Activated naive CD8-positive, alpha-beta T cell treated with anti-CD3 and anti-CD28 coated beads, Interleukin-2, amount 10 ng/mL, durations not matched to agents 7 days and 5 days (primary cell): ENCODE results near the gene PRSS38. TPM values are rescaled to one million over a fixed set of nuclear protein-coding genes. Genes with fewer than 3 reads are reported as not detected.

Experiments
- ATAC-seq: fragments of 150-1000 bp; cut with Tn5 transposase; one replicate; pipeline ENCODE4 v1.10.0; 2021; ENCODE audit warnings: low read depth, moderate library complexity
- POLR2A ChIA-PET: fragments of 350-600 bp; sonication (Branson Sonifier 250); formaldehyde crosslinking; loops from one replicate; lab custom pipeline; 2021; ENCODE audit warnings: antibody characterized with exemption; lab: Charles Lee
- DNase-seq: peaks from one replicate; pipeline ENCODE4 v3.0.0; 2021
- H3K27ac Mint-ChIP-seq: one replicate; pipeline ENCODE4 v1.8.0; 2022; ENCODE audit warnings: mild to moderate bottlenecking, mixed read lengths
- H3K27me3 Mint-ChIP-seq: one replicate; pipeline ENCODE4 v1.8.0; 2022; ENCODE audit warnings: mild to moderate bottlenecking, moderate library complexity, mixed read lengths
- H3K36me3 Mint-ChIP-seq: one replicate; pipeline ENCODE4 v1.8.0; 2021; ENCODE audit warnings: mild to moderate bottlenecking, mixed read lengths
- H3K4me1 Mint-ChIP-seq: one replicate; pipeline ENCODE4 v1.8.0; 2021; ENCODE audit warnings: mixed read lengths
- H3K4me3 Mint-ChIP-seq: one replicate; pipeline ENCODE4 v1.8.0; 2022; ENCODE audit warnings: mild to moderate bottlenecking, moderate library complexity, mixed read lengths
- H3K9me3 Mint-ChIP-seq: one replicate; pipeline ENCODE4 v1.8.0; 2021; ENCODE audit warnings: mixed read lengths
- total RNA-seq, 2 experiments: library from RNA; stranded (reverse); gene quantifications; one replicate each; pipeline ENCODE4 v1.2.3, GENCODE V29; 2021

PRSS38 gene
- total RNA-seq, 2 experiments from 2014 or later: not detected

DNA sequence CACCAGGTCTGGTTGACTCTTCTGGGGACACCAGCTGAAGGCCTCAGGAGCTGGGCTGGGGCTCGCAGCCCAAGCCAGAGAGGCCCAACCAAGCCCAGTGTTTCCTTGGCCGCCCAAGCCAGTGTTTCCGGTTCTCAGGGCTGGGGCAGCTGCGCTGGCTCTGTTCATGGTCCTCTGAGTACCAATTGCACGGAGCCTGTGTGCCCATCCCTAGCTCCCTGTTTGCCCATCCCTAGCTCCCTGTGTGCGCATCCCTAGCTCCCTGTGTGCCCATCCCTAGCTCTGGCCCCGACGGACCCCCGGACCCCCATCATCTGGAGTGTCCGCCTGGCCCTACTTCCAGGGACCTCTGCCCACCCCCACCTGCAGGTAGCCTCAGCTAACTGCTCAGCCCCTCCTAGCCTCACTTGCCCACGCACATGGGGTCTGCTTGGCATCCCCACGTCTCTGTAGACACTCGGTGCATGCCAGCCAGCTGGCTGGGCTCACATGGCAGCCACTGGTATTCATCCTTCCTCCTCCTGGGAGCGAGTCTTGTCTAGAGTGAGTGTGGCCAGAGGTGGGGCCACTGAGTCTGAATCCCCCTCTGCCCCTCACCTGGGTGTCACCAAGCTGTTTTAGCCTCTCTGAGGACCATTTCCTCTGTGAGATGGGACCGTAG is 68.3 kb downstream of the PRSS38 start:
- Mint-ChIP-seq H3K27ac (no peak overlapping the region), H3K27me3 (peaks cover 7% of the 10 kb centered on the region)

DNA sequence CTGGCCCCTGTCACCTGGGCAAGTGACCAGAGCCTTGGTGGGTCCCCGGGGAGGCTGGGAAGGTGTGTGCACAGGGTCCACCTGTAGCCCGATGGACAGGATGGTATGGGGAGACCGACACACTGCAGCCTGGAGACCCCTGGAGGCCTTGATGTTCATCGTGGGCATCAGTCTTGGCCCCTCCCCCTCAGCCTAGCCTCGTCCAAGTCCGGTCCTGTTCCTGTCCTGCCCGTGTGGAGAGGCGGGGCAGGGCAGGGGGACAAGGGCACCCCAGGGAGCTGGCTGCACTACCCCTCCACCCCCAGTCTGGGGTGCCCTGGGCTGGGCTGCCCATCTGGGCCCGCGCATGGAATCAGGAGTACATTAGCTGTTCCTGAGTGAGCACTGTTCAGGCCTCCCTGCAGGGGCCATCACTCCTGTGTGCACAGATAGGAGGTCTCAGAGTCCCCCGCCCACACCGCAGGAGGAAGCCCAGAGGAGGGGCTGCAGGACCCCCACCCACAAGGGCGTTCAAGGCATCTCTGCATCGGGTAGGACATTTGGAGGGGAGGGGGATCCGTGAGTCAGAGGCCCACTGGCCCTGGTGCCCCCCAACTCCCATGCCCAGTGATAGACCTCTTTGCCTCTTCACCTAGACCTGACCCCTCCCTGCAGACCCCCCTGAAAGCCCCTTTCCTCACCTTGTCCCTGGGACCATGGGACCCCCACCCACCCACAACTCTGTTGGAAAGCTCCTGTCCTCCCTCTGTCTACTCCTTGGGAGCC is 69.1 kb downstream of the PRSS38 start:
- H3K4me3 Mint-ChIP-seq: no peak overlapping the region
- H3K27me3 Mint-ChIP-seq: peaks cover 6% of the 10 kb centered on the region
- no peak overlapping the region for H3K27ac Mint-ChIP-seq
- peaks cover 9% of the 10 kb centered on the region for H3K4me1 Mint-ChIP-seq
- DNase-seq: peak; percentile 28
- no peaks in the 10 kb centered on the region for H3K36me3 Mint-ChIP-seq
- no peaks in the 10 kb centered on the region for H3K9me3 Mint-ChIP-seq
- POLR2A ChIA-PET: no interaction called here
- no peak for ATAC-seq

More for the DNA sequence above, 68.3 kb downstream of the PRSS38 start:
- DNase-seq (peak; percentile 23), ATAC-seq (no peak)
- Mint-ChIP-seq H3K9me3 (no peaks in the 10 kb centered on the region), H3K4me1 (peaks cover 9% of the 10 kb centered on the region), H3K4me3 (no peak overlapping the region), H3K36me3 (no peaks in the 10 kb centered on the region)
- POLR2A ChIA-PET: no interaction called here

DNA sequence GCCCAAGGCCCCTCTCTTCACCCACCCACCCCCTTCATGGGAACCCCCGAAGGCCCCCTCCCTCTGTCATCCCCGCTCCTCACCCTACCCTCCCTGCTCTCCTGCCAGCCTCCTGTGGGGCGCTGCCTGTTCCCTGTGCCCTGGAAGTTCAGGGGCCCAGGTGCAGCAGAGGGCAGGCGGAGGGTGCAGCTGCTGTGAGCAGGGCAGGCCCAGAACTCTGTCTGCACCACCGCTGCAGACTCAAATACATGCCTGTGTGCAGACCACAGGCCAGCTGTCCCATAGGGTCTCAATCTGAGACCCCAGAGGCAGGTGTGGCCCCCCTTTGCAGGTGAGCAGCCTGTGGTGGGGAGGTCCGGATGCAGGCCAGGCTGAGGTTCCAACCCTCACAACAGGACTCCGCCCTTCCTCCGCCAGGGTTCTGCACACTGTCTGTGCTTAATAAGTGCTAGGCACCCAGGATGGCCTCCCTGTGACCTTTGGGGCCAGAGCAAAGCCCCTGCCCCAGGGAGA is 69.7 kb downstream of the PRSS38 start:
- peak overlapping the region; percentile 25 for H3K27ac Mint-ChIP-seq
- POLR2A ChIA-PET: no interaction called here
- H3K9me3 Mint-ChIP-seq: no peaks in the 10 kb centered on the region
- peaks cover 9% of the 10 kb centered on the region for H3K4me1 Mint-ChIP-seq
- H3K36me3 Mint-ChIP-seq: no peaks in the 10 kb centered on the region
- peaks cover 5% of the 10 kb centered on the region for H3K27me3 Mint-ChIP-seq
- peak overlapping the region; percentile 22 for H3K4me3 Mint-ChIP-seq
- peak; percentile 72 for ATAC-seq
- peak; percentile 51 for DNase-seq

DNA sequence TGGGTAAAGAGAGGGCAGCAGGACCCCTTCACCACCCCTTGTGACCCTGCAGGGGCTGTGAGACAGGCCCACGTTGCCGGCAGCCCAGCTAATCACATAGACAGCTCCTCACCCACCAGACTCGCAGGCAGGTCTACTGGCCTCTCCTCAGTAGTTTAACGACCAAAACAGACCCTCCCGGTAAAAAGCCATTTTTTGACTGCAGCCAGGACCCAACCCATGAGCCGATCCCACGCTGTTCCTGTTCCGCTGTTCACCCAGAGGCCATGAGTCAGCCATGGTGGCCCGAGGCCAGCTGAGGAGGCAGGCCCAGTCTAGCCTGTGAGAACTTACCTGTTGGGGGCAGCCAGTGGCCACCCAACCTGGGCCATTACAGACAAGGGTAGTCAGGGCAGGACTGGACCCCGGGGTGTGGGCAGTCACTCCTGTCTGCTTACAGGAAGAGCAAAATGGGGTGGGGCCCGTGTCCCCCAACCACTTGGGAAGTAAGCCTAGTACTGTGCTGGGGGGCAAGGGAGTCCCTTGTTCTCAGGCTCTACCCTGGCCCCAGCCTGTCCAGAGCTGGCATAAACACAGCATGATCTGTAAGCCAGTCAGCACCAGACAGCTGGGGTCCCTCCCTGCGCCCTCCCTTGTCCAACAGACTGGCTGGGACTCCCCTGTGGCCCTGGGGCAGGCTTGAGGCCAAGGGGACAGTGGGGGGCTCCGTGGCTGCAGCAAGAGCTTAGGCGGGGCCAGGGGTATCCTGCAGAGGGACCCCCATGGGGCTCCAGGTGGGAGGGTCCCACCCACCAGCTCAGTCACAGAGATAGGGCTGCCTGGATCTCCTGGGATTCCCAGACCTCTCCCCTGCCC is 70.4 kb downstream of the PRSS38 start:
- no peaks in the 10 kb centered on the region for H3K9me3 Mint-ChIP-seq
- ATAC-seq: peak; percentile 2
- H3K27me3 Mint-ChIP-seq: peaks cover under 1% of the 10 kb centered on the region
- H3K27ac Mint-ChIP-seq: peak overlapping the region; percentile 25
- DNase-seq: peak; percentile 36
- no peaks in the 10 kb centered on the region for H3K36me3 Mint-ChIP-seq
- peaks cover 9% of the 10 kb centered on the region for H3K4me1 Mint-ChIP-seq
- POLR2A ChIA-PET: no interaction called here
- peak overlapping the region; percentile 22 for H3K4me3 Mint-ChIP-seq

DNA sequence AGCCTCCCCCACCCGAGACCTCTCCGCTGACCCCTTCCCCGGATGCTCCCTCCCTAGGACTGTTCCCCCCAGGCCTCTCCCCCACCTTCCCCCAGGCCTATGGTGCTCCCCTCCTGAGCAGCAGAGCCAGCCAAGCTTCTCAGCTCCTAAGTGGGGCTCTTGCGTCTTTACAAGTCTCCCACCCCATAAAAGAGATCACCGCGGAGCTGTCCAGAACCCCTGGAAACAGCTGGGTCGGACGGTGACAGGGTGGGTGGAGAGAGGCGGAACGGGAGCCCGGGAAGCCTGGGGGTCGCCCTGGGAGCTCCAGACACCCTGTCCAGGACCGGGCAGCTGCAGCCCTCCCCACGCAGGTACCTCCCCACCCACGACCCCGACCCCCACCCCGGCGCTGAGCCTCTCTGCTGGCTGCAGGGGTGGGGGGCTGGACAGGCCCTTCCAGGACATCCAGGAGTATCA is 71.1 kb downstream of the PRSS38 start:
- Mint-ChIP-seq H3K4me3 (no peak overlapping the region), H3K36me3 (no peaks in the 10 kb centered on the region), H3K4me1 (peaks cover 9% of the 10 kb centered on the region), H3K9me3 (no peaks in the 10 kb centered on the region), H3K27ac (no peak overlapping the region), H3K27me3 (no peaks in the 10 kb centered on the region)
- DNase-seq (peak; percentile 19), ATAC-seq (no peak)
- POLR2A ChIA-PET: no interaction called here

DNA sequence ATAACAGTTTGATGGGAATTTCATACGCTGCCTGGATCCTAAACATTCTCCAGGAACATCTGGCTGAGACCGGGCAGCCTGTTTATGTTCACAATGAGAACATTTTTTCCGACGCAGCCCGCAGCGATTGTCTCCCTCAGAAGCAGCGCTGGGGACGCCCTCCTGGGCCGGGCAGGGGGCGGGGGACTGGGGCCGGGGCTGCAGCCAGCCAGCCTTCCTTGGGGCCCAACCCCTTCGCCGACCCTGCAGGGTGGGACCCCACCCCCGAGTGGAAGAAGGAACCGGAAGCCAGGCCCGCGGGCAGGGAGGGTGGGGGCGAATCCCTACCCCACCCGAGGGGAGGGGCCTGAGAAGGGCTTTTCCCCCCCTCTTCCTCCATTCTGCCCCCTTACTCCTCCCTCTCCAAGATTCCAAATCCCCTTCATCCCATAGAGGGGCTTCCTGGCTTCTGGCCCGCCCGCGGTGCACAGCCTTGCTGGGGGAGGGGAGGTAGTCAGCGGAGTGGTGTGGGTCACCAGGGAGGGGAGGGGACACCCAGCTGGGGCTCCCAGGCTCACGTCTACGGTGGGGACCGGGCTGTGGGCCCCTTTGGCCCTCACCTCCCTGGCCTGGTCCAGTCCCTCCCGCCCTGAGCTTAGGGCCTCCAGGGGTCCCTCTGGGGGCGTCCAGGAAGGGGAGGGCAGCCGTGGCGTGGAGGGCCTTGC is 71.7 kb downstream of the PRSS38 start:
- Mint-ChIP-seq H3K27ac (no peak overlapping the region), H3K36me3 (no peaks in the 10 kb centered on the region), H3K27me3 (no peaks in the 10 kb centered on the region), H3K4me1 (peaks cover 9% of the 10 kb centered on the region), H3K9me3 (no peaks in the 10 kb centered on the region), H3K4me3 (no peak overlapping the region)
- DNase-seq (peak; percentile 35), ATAC-seq (peak; percentile 9)
- POLR2A ChIA-PET: no interaction called here

DNA sequence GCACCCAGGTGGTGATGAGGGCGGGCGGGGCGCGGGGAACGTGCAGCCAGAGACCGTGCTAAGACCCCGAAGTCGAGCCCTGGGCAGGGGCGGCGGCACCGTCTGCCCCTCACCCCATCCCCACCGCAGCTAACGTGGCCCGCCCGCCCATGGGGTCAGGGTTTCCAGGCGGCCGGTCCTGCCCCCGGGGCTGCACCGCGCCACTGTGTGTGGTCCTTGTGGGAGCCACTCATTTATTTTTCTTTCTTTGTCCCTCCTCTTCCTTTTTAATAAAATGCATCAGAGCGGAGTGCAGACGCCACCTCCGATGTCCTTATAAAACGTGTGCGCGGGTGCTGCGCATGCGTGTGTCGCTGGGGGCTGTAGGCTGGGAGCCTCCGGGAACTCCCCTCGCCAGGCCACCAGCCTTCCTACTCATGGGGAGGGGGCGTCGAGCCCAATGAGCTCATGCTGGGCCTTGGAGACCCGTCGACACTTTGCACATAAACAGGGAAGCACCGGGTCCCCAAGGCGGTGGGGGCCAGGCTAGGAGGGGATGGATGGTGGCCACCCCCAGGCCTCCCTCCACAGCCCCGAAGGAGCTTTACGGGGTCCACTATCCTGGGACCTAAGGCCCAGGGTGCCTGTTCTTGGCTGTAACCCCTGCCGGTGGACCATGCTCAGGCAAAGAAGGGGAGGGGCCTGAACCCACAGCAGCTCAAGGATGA is 72.4 kb downstream of the PRSS38 start:
- H3K27ac Mint-ChIP-seq: no peak overlapping the region
- H3K4me1 Mint-ChIP-seq: peaks cover 9% of the 10 kb centered on the region
- H3K36me3 Mint-ChIP-seq: no peaks in the 10 kb centered on the region
- no peaks in the 10 kb centered on the region for H3K9me3 Mint-ChIP-seq
- no peak for ATAC-seq
- no peak overlapping the region for H3K4me3 Mint-ChIP-seq
- DNase-seq: peak; percentile 28
- no peaks in the 10 kb centered on the region for H3K27me3 Mint-ChIP-seq
- POLR2A ChIA-PET: interaction anchor here (0.5 kb wide), 1 partner anchor 161 kb away, joined by 3 read pairs; no protein-coding TSS in a partner anchor

DNA sequence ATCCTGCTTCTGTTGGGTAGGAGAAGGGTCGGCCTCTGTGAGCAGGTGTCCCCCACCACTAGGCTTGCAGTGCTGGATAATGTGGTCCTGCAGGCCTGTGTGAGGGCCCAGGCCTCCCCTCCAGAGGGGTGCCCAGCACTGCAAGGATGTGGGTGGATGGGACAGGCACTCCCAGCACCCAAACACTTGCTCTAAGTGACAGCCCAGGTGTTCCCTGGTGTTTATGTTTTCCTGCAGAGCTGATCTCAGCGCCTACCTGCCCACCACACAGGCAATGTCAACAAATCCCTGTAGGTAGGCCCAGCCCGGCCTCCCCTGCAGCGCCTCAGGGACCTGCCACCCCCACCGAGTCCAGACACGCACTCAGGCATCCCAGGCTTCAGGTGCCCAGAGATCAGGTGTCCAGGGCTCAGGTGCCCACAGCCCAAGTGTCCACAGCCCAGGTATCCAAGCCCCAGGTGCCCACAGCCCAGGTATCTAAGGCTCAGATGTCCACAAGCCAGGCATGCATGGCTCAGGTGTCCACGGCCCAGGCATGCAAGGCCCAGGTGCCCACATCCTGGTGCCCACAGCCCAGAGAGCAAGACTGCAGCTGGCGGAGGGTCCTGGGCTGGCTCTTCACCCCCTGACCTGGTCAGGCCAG is 73.0 kb downstream of the PRSS38 start:
- ATAC-seq (no peak), DNase-seq (peak; percentile 24)
- Mint-ChIP-seq H3K27ac (no peak overlapping the region), H3K4me1 (peaks cover 9% of the 10 kb centered on the region), H3K9me3 (no peaks in the 10 kb centered on the region), H3K4me3 (no peak overlapping the region), H3K36me3 (no peaks in the 10 kb centered on the region), H3K27me3 (no peaks in the 10 kb centered on the region)
- POLR2A ChIA-PET: interaction anchor here (0.5 kb wide), 1 partner anchor 161 kb away, joined by 3 read pairs; no protein-coding TSS in a partner anchor

DNA sequence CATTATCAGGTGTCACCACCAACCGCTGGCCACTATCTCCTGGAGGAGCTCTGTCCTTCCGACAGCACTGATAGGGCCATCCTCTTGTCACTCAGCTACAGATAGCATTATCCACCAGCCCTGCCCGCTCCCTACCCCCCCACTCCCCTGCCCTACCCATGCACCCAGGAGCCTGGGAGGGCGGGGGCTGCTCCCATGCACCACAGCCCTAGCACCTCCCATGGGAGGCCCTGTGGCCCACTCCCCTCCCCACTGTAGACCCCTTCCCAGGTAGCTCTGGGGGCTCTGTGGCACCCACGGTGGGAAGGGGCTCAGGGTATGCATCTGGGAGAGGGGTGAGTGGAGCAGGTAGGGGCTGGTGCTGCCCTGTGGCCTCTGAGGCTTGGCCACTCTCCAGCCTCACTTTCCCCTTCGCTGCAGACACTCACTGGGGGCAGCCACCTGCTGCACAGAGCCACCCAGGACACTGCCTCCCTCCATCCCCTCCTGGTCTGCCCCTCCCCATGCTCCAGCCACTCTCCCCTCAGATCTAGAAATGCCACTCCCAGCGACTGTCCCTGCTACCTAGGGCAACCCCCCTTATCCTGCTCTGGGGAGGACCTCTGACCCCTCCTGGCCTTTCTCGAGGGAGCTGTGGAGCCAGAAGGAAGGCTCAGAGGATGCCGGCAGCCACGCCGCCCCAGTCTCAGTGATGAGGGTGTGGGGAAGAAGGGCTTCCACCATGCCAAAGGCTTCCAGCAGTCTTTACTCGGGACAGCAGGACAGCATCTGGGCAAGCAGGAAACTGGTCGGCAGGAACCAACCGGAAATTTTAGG is 73.8 kb downstream of the PRSS38 start:
- Mint-ChIP-seq H3K9me3 (no peaks in the 10 kb centered on the region), H3K4me1 (peaks cover 9% of the 10 kb centered on the region), H3K27ac (no peak overlapping the region), H3K36me3 (no peaks in the 10 kb centered on the region), H3K27me3 (no peaks in the 10 kb centered on the region), H3K4me3 (no peak overlapping the region)
- DNase-seq (peak; percentile 28), ATAC-seq (no peak)
- POLR2A ChIA-PET: no interaction called here

DNA sequence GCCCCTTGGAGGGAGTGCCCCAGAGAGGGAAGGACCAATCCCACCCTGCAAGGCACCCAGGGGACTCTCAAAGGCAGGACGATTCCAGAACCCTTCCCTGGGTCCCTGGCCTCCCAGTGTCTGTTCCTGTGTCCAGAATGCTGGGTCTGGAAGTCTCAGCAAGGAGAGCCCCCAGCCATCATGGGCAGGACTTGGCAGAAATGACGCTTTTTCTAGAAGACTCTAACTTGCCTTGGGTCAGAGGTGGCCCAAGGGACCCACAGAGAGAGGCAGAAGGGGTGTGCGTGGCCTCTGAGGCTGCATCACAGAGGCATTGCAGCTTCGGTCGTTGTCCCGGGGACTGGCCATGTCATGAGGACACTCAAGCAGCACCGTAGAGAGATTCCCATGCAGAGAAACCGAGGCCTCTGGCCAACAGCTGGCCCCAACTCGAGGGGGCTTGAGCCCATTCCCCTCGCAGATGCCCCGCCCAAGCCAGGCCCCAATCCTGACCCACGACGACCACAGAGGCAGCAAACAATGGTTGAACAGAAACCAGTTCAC is 74.5 kb downstream of the PRSS38 start:
- no peaks in the 10 kb centered on the region for H3K9me3 Mint-ChIP-seq
- H3K27me3 Mint-ChIP-seq: no peaks in the 10 kb centered on the region
- H3K4me1 Mint-ChIP-seq: peaks cover 9% of the 10 kb centered on the region
- DNase-seq (peak; percentile 24), ATAC-seq (no peak)
- H3K4me3 Mint-ChIP-seq: no peak overlapping the region
- no peak overlapping the region for H3K27ac Mint-ChIP-seq
- H3K36me3 Mint-ChIP-seq: no peaks in the 10 kb centered on the region
- POLR2A ChIA-PET: no interaction called here
